GM18498 (cell line): ENCODE data around the gene STK35.
A peak's percentile ranks its signal among the peaks of the same experiment; 100 is the strongest.
"Not testable (repeated sequence)": the region's sequence is repeated elsewhere in the genome, so short reads cannot be mapped to it uniquely, and the experiment has no call there.

Experiments used
- ATAC-seq: cut with Tn5 transposase; IDR thresholded peaks from one replicate; pipeline ENCODE4 v1.9.1; 2021; ENCODE audit warnings: mild to moderate bottlenecking, moderate library complexity; ENCODE audit not compliant: unreplicated experiment

The STK35 gene

DNA sequence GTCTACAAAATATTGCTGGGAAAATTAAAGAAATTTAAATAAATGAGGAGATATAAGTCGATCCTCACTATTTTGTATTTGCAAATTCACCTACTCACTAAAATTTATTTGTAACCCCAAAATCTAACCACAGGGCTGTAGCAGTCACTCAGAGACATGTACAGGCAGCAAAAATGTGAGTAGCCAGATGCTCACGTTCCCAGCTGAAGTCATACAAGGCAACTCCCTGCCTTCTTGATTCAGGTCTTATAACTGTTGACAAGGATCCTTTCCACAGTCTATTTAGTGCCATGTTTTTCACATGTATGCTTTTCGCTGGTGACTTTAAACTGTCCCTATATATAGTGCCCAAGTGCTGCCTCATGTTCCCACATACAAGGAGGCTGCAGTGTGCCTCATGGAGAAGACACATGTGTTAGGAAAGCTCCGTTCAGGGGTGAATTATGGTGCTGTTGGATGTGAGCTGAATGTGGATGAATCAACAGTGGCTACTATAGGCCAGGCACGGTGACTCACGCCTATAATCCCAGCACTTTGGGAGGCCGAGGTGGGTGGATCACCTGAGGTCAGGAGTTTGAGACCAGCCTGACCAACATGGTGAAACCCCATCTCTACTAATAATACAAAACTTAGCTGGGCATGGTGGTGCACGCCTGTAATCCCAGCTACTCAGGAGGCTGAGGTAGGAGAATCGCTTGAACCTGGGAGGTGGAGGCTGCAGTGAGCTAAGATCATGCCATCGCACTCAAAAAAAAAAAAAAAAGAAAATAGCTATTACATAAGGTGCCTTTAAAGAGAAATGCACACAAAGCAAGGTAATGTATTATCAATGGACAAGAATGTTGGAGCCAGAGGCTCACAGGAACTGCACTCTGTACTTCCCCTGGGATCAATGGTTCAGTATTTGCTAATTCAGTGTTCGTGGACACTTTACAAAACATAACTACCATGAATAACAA, 55.3 kb downstream of the STK35 start:
- ATAC-seq = no peak

DNA sequence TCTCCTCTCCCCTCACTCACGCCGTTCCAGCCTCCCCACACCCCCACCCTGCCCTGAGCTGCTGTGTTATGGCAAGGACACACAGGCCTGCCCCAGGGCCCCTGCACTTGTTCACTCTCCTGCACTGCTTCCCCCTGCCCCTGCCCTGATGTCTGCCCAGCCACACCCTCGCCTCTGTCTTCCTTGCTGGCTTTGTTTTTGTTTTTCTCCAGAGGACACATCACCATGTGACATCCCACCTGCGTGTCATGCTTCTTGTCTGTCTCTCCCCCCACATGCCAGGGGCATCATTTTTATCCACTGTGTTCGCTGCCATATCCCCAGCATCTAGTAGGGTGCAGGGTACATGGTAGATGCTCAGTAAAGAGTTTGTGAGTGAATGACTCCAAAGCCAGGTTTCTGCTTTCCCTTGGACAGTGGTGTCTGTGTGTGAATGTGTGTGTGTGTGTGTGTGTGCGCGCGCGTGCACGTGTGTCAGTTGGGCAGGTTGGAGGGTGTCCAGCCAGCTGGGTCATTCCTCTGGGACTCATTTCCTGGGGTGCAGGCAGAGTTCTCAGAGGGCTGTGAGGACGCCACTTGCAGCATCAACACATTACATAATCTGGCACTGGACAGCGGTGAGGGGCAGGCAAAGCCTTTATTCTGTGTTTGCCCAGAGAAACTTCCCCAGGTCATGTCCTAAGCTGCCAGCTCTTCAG, 60.6 kb downstream of the STK35 start:
- no peak for ATAC-seq

DNA sequence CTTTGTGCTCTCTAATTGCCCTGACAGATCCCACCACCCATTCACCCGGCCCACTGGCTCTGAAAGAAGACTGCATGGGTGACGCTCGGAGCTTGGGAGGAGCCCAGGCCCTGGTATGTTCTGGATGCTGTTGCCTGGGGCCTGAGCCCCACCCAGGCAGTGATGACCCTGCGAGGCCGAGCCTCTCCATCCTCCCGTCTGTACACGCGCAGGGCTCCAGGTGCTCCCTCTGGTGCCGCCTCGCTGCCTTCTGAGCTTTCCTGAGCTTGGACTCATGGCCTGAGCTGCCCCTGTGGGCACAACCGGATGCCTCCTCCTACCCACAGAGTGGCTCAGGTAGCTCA, 61.2 kb downstream of the STK35 start:
- no peak for ATAC-seq

DNA sequence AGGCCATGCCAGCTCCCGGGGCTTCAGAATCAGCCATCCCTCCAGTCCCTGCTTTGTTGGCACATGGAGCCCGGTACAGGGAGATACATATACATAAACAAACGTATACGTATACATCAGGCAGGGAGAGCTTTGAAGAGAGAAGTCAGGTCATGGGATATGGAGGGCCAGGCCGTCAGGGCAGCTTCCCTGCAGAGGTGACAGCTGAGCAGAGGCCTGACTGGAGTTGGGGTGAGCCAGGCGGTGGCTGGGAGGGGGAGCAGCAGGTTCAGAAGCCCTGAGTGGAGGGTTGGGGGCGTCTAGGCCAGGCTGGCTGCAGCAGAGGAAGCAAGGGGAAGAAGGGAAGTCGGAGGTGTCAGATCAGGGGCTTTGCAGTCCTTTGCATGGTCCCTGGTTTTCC, 61.7 kb downstream of the STK35 start:
- no peak for ATAC-seq

DNA sequence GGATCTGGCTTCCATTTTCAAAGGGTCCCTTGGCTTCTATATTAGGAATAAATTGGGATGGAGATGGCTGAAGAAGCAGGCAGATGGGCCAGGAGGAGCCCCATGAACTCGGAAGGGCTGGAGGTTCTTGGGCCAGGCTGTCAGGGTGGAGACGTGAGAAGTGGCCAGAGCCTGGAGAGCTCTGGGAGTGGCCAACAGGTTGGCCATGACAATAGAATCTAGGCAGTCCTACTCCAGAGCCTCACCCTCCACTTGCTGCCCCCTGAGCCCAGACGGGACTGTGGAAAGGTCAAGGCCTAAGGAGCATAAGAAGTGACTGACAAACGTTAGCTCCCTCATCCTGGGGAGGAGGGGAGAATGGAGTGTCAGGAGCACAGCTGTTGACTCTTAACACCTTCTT, 62.1 kb downstream of the STK35 start:
- ATAC-seq = no peak

DNA sequence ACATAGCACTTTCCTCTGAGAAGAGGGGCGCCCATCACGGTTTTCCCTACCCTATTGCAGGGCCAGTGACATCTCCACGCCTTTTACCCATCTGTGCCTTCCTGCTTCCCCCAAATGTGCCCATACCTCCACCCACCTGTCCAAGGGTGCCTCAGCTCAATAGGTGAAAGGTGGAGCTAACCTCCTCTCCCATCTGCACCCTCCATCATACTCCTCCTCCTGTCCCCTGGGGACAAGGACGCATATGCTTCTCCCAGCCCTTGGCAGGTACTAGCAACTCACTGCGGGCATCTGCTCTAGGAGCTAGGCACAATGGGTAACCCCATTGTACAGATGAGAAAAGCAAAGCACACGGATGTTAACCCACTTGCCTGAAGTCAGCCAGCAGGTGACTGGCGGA, 62.8 kb downstream of the STK35 start:
- no peak for ATAC-seq

DNA sequence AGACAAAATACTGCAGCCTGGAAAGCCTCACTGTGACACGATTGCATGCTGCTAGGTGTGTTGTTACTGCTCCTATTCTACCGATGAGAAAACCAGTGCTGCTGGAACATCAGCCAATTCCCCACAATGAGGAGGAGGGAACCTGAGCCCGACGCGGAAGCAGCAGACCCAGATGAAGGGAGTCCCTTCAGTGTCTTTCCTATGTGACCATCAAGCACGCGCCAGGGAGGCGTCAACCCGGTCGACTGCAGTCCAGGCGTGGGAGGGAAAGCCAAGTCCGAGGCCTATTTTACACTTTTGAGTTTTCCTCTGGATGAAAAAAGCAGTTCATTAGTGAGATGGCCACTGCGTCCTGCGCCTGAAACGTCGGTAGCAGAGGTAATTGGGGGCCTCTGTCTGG, 63.3 kb downstream of the STK35 start:
- no peak for ATAC-seq

DNA sequence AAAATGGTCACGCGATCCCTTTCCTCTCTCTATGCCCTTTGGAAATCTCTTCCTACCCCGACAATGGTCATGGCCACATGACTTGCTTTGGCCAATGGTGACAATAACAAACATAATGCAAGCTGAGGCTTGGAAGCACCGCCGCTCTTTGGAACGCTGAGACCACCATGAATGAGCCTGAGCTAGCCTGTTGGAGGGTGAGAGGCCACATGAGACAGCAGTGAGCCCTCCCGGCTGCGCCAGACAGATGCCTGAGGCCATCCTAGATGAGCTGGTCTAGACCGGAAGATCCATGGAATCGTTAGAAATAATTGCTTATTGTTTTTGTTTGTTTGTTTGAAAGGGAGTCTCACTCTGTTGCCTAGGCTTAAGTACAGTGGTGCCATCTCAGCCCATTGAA, 64.2 kb downstream of the STK35 start:
- no peak for ATAC-seq

DNA sequence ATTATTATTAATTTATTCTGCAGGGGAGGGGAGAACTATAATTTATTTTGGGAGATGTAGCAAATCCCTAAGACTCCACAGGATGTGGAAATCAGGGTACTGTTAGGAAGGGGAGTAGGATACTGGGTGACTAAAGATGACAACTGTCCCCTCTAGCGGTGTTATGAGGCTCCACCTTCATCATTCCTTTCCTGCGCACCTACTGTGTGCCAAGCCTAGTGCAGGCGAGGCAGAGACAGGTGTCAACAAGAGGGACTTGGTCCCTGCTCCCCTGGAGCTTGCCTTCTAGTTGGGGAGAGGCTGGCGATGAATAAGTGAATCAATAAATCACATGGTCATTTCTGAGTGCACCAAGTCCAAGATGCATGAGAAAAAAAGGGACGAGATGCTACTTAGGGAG, 65.5 kb downstream of the STK35 start:
- no peak for ATAC-seq

DNA sequence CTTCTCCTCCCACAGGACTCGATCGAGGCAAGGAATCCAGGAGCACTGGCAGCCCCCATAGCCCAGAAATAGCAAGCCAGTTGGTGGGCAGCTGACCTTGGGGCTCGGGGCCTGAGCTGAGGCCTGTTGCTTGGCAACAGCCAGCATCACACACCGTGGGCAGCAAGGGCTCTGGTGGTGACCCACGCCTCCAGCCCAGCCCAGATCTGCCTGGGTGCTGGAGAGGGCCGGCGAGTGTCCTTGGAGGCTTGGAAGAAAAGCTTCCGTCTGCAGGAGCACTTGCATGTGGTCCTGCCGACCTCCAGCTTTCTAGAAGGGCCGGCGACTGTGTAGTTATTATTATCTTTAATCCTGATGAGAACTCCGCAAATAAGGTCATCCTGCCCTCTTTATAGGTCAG, 67.3 kb downstream of the STK35 start:
- ATAC-seq = no peak

DNA sequence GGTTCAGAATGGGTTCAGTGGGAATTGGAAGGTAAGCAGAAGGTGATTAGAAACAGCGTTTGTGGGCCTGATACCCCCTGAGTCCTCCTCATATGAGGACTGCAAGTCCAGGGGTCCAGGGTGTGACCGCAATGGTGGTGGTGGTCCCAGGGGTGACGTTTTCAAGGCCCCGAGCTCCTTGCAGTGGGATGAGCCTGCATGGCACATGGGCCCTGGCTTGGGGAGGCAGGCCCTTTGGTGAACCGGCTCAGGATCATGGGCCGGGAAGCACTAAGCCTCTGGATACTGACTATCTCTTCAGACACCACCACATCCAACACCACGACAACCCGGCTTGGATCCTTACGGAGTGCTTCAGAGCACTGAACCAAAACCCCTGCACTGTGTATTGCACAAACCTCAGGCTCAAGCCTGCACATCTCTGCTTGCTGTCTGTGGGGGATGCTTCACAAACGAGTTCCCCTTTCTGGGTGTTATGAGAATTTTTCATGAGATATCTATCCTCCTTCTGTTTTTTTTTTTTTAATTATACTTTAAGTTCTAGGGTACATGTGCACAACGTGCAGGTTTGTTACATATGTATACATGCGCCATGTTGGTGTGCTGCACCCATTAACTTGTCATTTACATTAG, 67.9 kb downstream of the STK35 start:
- no peak for ATAC-seq

DNA sequence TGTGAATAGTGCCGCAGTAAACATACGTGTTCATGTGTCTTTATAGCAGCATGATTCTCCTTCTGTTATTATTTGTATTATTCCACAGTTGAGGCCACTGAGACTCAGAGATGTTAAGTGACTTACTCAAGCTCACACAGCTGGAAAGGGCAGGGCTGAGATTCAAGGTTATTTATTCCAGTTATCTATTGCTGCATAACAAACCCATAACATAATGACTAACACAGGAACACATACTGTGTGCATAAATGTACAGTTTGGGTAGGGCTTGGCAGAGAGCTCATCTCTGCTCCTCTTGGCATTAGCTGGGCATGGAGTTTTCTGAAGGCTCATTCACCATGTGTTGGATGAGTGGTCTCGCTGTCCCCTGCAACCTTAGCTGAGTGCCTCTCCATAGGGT, 68.8 kb downstream of the STK35 start:
- ATAC-seq = no peak

DNA sequence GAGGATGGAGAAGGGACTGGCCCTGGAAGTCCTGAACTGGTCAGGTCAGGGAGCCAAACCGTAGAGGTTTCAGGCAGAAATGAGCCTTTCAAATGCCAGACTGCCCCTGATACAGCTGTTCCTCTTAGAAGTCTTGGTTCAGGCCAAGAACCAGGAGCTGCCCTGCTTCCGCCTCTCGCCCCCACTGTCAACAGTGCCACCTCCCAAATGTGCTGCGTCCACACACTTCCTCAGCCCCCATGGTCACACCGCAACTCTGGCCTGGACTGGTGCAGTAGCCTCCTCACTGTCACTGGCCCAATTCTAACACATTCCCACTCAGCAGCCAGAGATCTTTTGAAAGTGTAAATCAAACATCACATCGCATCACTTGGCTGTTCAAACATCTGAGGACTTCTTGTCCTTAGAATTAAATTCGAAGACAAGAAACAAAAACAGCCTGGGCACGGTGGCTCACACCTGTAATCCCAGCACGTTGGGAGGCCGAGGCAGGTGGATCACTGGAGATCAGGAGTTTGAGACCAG, 69.7 kb downstream of the STK35 start:
- no peak for ATAC-seq

DNA sequence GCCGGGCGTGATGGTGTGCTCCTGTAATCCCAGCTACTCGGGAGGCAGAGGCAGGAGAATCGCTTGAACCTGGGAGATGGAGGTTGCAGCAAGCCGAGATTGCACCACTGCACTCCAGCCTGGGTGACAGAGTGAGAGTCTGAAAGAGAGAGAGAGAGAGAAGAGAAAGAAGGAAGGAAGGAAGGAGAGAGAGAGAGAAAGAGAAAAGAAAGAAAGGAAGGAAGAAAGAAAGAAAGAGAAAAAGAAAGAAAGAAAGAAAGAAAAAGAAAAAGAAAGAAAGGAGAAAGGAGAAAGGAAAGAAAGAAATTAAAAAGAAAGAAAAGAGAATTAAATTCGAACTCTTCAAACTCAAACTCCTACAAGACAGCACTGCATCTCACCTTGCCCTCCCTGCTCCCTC, 70.2 kb downstream of the STK35 start:
- not testable (repeated sequence) for ATAC-seq

DNA sequence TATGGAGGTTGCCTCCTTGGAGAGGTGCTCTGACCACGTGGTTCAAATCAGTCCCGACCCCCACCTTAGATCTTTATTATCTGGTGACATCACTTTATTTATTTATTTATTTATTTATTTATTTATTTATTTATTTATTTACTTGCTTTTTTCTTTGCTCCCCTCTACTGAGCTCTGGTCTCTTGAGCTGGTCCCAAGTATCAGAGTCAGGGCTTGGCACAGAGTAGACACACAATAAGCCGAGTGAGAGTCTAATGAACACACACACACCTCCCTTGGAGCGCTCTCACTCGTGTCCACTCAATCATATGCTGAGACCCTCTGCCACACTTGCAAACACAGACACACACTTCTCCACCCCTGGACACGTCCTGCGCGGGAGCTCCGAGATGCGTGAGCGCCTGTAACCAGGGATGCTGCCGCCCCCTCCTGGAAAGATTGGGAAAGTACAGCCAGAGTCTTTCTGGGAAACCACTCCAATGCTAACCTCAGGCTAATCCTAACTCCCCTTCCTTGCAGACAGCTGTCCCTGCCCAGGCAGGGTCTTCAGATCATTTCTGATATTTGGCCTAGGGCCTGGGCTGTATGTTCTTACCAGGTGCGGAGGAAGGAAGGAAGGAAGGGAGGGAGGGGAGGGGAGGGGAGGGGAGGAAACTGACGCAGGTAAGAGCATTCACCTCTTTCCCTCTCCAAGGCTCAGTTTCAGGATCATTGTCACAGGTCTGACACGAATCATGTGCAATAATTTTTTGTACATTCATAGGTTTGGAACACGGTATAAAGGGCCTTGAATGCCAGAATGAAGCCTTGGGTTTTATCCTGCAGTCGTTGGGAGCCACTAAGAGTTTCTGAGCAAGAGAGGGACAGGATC, 70.9 kb downstream of the STK35 start:
- peak; percentile 51 for ATAC-seq

DNA sequence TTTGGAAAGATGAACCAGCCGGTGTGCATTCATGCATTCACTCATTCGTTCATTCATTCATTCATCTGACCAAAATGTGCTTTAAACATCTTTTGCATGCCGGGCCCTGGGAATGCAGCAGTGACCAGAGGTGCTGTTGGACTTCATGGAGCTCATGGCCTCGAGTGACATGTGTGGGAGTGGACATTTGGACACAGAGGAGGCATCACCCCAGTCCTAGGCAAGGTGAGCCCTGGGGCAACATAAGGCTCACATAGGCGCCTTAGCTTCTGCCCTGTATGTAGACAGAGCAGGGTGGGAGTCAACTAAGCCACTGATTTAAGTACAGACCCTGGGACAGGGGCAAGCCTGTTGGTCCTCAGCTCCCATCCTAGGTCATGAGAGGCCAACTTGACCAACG, 71.6 kb downstream of the STK35 start:
- no peak for ATAC-seq

DNA sequence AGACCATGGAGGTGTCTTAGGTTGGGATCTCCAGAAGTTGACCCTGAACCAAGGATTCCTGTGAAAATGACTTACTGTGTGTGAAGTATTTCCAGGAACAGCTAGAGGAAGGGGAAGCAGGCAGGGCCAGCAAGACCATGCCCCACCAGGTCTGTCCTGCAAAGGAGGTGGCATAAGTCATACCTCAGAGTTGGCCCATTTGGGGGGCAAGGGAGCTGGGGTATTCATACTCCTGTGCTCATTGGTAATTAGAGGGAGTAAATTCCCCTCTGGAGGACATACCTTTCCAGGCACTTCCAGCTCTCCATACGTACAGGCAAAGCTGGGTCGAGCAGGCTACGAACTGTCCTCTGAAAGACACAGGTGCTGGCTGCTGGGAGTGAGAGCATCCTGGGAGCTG, 72.4 kb downstream of the STK35 start:
- ATAC-seq = no peak

DNA sequence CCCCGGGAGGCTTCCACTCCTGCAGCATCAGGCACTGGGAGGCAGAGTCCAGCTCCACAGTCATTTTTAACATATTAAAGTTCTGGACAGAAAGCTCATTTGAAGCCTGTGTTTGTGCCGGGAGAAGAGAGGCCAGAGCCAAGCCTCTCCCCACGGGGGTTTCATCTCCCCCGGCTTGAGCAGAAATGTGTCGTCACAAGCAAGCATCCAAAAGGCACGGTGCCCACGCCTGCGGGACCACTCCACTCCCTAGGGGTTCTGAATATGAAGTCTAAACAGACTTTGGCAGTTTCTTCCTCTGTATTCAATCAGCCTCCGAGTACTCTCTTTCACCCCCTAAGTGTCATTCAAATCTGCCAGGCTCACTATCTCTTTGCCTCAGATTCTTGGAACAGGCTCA, 75.3 kb downstream of the STK35 start:
- ATAC-seq = no peak

DNA sequence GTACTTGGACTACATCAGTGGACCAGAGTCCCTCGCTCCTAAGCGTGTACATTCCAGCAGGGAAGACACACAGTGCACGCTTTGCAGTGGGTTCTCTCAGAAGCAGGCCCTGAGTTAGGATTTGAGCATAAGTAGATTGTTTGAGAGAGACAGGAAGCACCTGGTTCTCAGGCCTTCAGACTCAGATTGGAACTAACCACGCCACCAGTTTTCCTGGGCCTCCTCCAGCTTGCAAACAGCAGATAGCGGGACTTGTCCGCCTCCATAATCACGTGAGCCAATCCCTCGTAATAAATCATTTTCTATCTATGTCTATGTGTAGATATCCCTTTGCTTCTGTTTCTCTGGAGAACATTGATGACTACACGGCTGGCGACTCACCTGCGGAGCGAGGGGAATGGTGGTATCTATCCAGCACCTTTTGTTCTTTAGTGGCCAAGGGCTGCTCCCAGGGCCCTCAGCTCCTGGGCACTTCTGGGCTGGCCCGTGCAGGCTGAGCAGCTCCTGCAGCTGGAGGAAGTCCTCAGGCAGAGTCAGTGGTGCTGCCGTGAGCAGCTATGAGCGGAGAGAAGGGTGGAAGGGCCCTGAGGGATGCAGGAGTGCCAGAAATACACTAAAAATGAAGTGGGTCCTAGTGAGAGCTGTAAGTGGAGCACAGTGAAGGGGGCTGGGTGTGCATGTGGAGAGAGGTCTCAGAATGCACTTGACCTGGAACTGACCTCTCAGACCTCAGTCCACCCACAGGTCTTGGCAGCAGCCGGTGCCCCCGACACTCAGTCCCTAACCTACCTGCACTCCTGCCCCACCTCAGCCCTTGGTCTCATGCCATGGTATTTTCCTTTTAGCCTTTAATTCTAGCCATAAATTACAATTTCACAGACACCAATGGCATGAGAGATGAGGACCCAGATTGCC, 76.9 kb downstream of the STK35 start:
- no peak for ATAC-seq

DNA sequence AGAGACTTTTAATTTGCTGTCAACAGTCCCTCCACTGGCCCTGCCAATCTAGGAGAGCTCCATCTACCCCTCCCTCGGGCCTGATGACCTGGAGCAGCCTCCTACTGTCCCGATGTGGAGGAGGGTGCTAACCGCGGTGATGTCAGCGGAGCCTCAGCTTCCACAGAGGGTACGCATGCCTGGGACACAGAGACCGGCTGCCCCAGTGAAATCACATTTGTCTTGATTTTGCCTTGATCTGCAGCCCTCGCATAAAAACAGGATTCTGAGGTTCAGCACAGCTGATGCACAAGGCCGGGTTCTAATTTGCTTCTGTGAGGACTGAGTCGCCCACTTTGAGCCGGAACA, 77.6 kb downstream of the STK35 start:
- ATAC-seq = no peak
